Suprapubic skin (tissue), 3 donors: Measurements from ENCODE around the gene MIA2.

Source experiments
- POLR2AphosphoS5 ChIP-seq, 3 donors: sonication (generic); formaldehyde crosslinking; IDR thresholded peaks; one replicate each; pipeline ENCODE4 v1.6.1; 2017; ENCODE audit warnings: antibody characterized with exemption in 3 of 3
- TF ChIP-seq, protein P1 (sequence below), 2 donors: fragments of 200-600 bp in 1 of 2; fragments of 450-650 bp in 1 of 2; sonication (generic) in 1 of 2; IDR thresholded peaks; one replicate each; pipeline ENCODE4 v1.5.1; 2016 to 2019; ENCODE audit warnings: antibody characterized with exemption in 2 of 2, mild to moderate bottlenecking in 1 of 2, moderate library complexity in 1 of 2

- TF ChIP-seq, protein P1, sequence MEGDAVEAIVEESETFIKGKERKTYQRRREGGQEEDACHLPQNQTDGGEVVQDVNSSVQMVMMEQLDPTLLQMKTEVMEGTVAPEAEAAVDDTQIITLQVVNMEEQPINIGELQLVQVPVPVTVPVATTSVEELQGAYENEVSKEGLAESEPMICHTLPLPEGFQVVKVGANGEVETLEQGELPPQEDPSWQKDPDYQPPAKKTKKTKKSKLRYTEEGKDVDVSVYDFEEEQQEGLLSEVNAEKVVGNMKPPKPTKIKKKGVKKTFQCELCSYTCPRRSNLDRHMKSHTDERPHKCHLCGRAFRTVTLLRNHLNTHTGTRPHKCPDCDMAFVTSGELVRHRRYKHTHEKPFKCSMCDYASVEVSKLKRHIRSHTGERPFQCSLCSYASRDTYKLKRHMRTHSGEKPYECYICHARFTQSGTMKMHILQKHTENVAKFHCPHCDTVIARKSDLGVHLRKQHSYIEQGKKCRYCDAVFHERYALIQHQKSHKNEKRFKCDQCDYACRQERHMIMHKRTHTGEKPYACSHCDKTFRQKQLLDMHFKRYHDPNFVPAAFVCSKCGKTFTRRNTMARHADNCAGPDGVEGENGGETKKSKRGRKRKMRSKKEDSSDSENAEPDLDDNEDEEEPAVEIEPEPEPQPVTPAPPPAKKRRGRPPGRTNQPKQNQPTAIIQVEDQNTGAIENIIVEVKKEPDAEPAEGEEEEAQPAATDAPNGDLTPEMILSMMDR (IDR thresholded peaks at IDR 0.05): no peak
- no peak for TF ChIP-seq POLR2AphosphoS5 (IDR thresholded peaks at IDR 0.05)
Measured at GRCh38 chr14:39360316-39360715, 126.6 kb downstream of the MIA2 start.
